Gastroesophageal sphincter (tissue), 3 donors: ENCODE results near the gene ZNF622.

Source experiments
- CTCF ChIP-seq, 4 experiments: fragments of 200-600 bp in 2 of 4; fragments of 450-650 bp in 2 of 4; sonication (generic) in 1 of 4; IDR thresholded peaks; one replicate each; pipeline ENCODE4 v1.5.1; 2017 to 2019; ENCODE audit warnings: antibody characterized with exemption in 4 of 4, mild to moderate bottlenecking in 2 of 4, moderate library complexity in 2 of 4
- EP300 ChIP-seq: sonication (generic); formaldehyde crosslinking; IDR thresholded peaks from one replicate; pipeline ENCODE4 v1.6.1; 2017; ENCODE audit warnings: antibody characterized with exemption, mild to moderate bottlenecking
- POLR2A ChIP-seq, 2 donors: fragments of 450-650 bp; IDR thresholded peaks; one replicate each; pipeline ENCODE4 v1.6.1; 2017; ENCODE audit warnings: antibody characterized with exemption in 2 of 2, mild to moderate bottlenecking in 2 of 2, moderate library complexity in 1 of 2
- POLR2AphosphoS5 ChIP-seq: sonication (generic); formaldehyde crosslinking; IDR thresholded peaks from one replicate; pipeline ENCODE4 v1.6.1; 2017; ENCODE audit warnings: antibody characterized with exemption

GRCh38 chr5:16505904-16506303, 40.3 kb upstream of the ZNF622 start:
- TF ChIP-seq POLR2A (IDR thresholded peaks at IDR 0.05): no peak
- TF ChIP-seq CTCF (IDR thresholded peaks at IDR 0.05): no peak
- TF ChIP-seq EP300: no peak
- TF ChIP-seq POLR2AphosphoS5: no peak
